Astrocyte of the spinal cord (primary cell): Measurements from ENCODE around the gene KIR3DL1.
"Not testable (repeated sequence)": the region's sequence is repeated elsewhere in the genome, so short reads cannot be mapped to it uniquely, and the experiment has no call there.

Source experiments
- DNase-seq: peaks from one replicate; pipeline ENCODE4 v3.0.0; 2011; ENCODE audit warnings: low read depth, low spot score
- H3K4me3 ChIP-seq: 2 replicates; pipeline ENCODE4 v1.5.1; 2011; ENCODE audit warnings: low read depth, mild to moderate bottlenecking, low read length, moderate library complexity
- in situ Hi-C: cut with HindIII; loops from 2 replicates; pipeline ENCODE4 v1.10.0; 2017; ENCODE audit warnings: low sequenced_read_pairs
- TF ChIP-seq, protein P1 (sequence below): IDR thresholded peaks from 2 replicates; pipeline ENCODE4 v1.5.1; 2012; ENCODE audit warnings: low read depth, mild to moderate bottlenecking, low read length, inconsistent platforms

Gene KIR3DL1

GRCh38 chr19:54816251-54816650 is at the start of gene KIR3DL1:
KIR3DL1 (plus strand) TSS chr19:54816468.
- in situ Hi-C loops, H3K4me3 ChIP-seq, DNase-seq: not testable (repeated sequence)

GRCh38 chr19:54769646-54770045 is 46.6 kb upstream of the KIR3DL1 start, which contains the start of gene KIR2DL1:
KIR2DL1 (plus strand) TSS chr19:54769793; CDS start chr19:54769851, 58 bp downstream.
- DNase-seq, in situ Hi-C loops, H3K4me3 ChIP-seq: not testable (repeated sequence)

DNA sequence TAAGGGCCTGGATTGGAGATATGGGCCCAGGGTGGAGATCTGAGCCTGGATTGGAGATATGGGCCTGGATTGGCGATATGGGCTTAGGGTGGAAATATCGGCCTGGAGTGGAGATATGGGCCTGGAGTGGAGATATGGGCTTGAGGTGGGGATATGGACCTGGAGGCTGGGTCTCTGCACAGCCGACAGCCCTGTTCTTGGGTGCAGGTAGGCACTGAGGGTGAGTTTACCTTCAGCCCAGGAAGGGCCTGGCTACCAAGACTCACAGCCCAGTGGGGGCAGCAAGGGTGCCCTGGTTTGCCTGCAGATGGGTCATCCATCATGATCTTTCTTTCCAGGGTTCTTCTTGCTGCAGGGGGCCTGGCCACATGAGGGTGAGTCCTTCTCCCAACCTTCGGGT is 45.8 kb upstream of the KIR3DL1 start:
- in situ Hi-C loops, DNase-seq, H3K4me3 ChIP-seq: not testable (repeated sequence)

- H3K4me3 ChIP-seq, DNase-seq, in situ Hi-C loops: not testable (repeated sequence)
These were observed 45.0 kb upstream of the KIR3DL1 start for GRCh38 chr19:54771018-54771960.

GRCh38 chr19:54772666-54773065 is 43.6 kb upstream of the KIR3DL1 start:
- DNase-seq, in situ Hi-C loops: not testable (repeated sequence)

GRCh38 chr19:54775095-54775815 is 41.0 kb upstream of the KIR3DL1 start:
- H3K4me3 ChIP-seq, DNase-seq, in situ Hi-C loops: not testable (repeated sequence)

More at GRCh38 chr19:54772666-54773065, 43.6 kb upstream of the KIR3DL1 start:
- not testable (repeated sequence) for H3K4me3 ChIP-seq

DNA sequence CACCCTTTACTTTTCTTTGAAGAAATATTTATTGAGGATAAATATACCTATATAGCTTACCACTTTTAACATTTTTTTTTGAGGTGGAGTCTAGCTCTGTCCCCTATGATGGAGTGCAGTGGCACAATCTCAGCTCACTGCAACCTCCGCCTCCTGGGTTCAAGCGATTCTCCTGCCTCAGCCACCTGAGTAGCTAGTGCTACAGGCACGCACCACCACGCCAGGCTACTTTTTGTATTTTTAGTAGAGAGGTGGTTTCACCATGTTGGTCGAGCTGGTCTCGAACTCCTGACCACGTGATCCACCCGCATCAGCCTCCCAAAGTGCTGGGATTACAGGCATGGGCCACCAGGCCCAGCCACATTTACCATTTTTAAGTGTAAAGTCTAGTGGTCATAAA is 40.4 kb upstream of the KIR3DL1 start:
- H3K4me3 ChIP-seq, in situ Hi-C loops, DNase-seq: not testable (repeated sequence)

DNA sequence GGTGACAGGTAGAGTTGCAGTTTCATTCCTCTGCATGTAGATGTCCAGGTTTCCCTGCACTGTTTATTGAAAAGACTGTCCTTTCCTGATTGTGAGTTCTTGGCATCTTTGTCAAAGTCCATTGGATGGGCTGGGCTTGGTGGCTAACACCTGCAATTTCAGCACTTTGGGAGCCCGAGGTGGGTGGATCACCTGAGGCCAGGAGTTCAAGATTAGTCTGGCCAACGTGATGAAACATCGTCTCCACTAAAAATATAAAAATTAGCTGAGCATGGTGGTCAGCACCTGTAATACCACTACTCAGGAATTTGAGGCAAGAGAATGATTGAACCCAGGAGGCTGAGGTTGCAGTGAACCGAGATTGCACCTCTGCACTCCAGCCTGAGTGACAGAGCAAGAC is 38.4 kb upstream of the KIR3DL1 start:
- in situ Hi-C loops = not testable (repeated sequence)

DNA sequence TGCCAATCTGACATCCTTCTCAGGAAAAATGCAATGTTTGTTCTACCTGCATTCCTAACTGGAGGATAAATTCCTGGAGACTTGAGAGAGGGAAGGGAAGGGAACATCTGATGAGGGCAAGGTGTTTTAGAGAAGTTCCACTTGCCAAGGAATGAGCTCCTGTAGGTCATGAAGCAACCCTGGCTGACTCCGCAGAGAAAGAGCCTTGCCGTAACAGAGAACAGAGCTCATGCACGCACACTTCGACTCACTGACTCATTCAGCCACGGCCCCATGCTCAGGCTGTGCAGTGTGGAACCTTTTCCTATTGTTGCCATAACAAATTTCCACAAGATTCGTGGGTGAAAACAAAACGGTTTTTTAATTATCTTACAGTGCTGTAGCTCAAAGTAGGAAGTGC is 37.4 kb upstream of the KIR3DL1 start:
- in situ Hi-C loops, DNase-seq, H3K4me3 ChIP-seq: not testable (repeated sequence)

More for the DNA sequence above, 38.4 kb upstream of the KIR3DL1 start:
- not testable (repeated sequence) for DNase-seq, H3K4me3 ChIP-seq

DNA sequence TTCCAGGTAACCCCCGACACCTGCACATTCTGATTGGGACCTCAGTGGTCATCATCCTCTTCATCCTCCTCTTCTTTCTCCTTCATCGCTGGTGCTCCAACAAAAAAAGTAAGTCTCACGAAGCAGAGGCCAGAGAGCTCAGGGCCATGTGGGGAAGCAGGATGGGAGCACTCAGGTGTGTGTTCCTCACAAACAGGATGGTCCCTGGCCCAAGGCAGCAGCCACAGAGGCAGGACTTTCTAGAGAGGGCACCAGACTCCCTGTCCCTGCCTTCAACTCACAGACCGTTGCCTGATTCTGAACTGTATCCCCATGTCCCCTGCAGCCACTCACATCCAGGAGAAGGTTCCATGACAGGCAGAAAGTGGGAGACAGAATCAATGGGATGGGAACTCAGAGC is 33.4 kb upstream of the KIR3DL1 start:
- H3K4me3 ChIP-seq, DNase-seq, in situ Hi-C loops: not testable (repeated sequence)

GRCh38 chr19:54786091-54786723 is 30.1 kb upstream of the KIR3DL1 start:
- in situ Hi-C loops, H3K4me3 ChIP-seq, DNase-seq: not testable (repeated sequence)

DNA sequence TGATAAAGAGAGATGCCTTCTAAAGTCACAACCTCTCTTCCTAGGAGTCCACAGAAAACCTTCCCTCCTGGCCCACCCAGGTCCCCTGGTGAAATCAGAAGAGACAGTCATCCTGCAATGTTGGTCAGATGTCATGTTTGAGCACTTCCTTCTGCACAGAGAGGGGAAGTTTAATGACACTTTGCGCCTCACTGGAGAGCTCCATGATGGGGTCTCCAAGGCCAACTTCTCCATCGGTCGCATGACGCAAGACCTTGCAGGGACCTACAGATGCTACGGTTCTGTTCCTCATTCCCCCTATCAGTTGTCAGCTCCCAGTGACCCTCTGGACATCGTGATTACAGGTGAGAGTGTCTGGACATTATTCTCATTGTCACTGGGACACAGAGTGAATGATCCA is 28.1 kb upstream of the KIR3DL1 start:
- in situ Hi-C loops, DNase-seq, H3K4me3 ChIP-seq: not testable (repeated sequence)

- in situ Hi-C loops = no loop called here
- TF ChIP-seq, protein P1, sequence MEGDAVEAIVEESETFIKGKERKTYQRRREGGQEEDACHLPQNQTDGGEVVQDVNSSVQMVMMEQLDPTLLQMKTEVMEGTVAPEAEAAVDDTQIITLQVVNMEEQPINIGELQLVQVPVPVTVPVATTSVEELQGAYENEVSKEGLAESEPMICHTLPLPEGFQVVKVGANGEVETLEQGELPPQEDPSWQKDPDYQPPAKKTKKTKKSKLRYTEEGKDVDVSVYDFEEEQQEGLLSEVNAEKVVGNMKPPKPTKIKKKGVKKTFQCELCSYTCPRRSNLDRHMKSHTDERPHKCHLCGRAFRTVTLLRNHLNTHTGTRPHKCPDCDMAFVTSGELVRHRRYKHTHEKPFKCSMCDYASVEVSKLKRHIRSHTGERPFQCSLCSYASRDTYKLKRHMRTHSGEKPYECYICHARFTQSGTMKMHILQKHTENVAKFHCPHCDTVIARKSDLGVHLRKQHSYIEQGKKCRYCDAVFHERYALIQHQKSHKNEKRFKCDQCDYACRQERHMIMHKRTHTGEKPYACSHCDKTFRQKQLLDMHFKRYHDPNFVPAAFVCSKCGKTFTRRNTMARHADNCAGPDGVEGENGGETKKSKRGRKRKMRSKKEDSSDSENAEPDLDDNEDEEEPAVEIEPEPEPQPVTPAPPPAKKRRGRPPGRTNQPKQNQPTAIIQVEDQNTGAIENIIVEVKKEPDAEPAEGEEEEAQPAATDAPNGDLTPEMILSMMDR = no peak
- H3K4me3 ChIP-seq = no peak overlapping the region
- no peak for DNase-seq
These were observed 25.6 kb upstream of the KIR3DL1 start for GRCh38 chr19:54790711-54791110.
